Superior temporal gyrus (tissue), 1 donor: ENCODE results near the gene DOCK6.

ENCODE experiments used
- DNase-seq: peaks from one replicate; pipeline ENCODE4 v3.0.0-alpha.2; 2016; ENCODE audit errors: extremely low spot score

Gene DOCK6

DNA sequence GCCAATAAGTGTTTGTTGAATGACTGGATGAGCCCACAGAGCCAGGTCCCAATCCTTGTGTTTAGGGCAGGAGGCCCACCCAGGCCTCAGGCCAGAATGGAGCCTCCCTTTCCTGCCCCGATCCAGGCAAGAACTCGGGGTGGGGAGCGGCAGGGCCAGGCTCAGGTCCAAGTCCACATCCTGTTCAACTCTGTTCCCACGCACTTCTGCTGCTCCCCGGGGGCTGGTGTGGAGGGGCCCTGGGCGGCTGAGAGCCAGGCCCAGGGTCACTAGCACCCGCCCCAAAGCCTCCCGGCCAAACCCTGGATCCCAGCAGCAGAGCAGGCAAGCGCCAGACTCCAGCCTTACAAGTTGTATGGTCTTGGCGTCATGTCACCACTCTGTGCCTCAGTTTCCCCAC, 14.9 kb downstream of the DOCK6 start:
- DNase-seq = no peak

DNA sequence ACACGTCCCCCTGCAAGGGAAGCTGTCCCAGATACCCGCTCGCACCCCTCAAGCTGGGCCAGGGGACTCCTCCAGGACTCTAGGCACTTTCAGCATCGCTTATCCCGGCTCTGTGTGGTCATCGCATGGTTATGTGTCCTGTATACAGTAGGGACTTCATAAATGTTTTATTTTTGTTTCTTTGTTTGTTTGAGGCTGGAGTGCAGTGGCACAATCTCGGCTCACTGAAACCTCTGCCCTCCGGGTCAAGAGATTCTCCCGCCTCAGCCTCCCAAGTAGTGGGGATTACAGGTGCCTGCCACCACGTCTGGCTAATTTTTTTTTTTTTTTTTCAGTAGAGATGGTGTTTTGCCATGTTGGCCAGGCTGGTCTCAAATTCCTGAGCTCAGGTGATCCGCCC, 15.4 kb downstream of the DOCK6 start:
- no peak for DNase-seq

DNA sequence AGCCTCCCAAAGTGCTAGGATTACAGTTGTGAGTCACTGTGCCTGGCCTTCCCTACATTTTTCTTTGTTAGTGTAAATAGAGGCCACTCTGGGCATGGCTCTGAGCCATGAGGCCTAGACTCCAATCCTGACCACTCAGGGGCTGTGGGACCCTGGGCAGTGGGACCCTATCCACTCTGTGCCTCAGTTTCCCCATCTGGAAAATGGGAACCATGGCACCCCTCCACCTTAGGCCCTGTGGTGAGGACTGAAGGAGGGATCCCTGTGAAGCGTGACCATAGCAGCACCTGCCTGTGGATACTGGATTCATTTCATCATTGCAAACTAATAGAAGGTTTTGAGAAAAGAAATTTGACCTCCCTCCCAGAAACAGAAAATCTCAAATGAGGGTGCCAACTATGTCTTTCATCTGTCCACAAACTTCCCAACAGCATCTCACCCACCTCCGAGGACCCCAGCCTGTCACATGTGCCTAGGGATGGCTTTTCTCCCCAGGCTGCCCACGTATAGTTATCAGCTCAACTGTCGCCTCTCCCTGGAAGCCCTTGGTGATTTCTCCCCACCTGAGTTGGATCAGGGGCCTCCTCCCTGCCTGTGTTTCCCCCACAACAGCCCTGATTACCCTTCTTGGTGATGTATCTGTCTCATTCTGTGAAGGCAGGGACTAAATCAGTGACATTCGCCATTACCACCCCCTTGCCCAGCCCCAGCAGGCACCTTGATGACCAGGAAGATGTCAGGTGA, 17.3 kb downstream of the DOCK6 start:
- no peak for DNase-seq

DNA sequence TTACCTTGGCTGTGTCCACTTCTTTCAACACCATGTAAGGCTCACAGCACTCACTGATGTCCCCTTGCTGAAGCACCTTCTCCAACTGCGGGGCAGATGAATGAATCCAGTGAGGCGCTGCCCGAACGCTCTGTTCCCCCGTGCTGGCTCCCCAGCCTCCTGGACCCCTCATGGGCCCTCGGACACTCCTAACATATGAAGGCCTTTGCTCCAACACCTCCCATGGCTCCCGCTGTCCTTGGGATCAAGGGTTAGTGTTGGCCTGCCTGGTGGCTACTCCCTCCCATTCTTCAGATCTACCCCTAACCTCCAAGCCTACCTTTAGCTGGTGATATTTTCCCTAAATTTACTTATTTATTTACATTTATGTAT, 18.5 kb downstream of the DOCK6 start:
- no peak for DNase-seq

DNA sequence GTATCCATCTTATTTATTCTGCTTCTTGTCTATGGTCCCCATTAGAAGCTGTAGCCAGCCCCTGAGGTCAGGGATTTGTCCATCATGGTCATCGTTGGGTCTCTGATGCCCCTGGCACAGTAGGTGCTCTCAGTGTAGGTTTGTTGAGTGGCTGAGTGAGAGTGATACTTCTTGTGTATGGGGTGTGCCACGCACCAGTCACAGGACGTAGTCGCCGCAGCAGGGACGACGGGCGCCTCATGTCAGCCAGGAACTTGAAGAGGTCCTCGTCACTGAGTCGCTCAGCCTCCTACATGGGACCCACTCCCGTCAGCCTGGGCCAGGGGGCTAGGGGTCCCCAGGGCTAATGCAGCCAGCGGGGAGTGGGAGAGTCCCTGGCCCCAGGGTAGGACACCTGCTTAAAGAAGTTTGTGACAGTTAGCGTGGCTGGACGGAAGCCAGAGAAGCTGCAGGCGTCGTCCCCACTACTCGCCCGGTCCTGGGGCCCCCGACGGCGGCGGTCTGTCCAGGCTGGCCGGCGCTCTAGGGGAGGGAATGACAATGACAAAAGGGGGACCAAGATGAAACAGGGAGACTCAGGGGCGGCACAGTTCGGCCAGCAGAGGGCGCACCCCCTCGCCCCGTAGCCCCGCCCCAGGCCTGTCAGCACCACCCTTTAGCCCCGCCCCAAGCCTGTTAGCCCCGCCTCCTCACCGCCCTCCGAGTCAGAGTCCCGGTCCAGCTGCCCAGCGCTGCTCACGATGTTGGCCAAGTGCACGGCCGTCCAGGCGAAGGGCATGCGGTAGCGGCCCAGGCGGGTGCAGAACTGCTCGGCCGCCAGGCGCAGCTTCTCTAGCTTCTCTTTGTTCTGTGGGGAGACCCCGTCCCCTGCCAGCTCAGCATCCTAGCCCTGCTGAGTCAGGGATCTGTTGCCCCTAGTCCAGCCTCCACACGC, 19.2 kb downstream of the DOCK6 start:
- peak; percentile 75 for DNase-seq

DNA sequence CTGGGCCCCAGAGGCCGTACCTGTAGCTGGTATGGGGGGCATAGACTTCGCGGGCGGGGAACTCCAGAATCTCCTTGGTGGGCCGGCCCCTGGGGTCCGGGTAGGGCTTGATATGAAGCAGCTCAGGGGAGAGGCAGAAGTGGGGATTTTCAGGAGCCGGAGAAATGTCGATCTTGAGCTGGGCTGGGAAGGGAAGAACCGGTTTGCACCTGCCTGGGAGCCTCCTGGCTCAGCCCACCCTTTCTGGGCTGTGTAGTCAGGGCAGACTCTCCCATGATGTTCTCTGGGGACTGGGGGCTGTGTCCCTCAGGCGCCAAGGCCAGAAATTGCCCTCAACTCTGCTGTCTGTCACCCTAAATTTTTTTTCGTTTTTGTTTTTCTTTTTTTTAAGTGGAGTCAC, 20.3 kb downstream of the DOCK6 start:
- no peak for DNase-seq

DNA sequence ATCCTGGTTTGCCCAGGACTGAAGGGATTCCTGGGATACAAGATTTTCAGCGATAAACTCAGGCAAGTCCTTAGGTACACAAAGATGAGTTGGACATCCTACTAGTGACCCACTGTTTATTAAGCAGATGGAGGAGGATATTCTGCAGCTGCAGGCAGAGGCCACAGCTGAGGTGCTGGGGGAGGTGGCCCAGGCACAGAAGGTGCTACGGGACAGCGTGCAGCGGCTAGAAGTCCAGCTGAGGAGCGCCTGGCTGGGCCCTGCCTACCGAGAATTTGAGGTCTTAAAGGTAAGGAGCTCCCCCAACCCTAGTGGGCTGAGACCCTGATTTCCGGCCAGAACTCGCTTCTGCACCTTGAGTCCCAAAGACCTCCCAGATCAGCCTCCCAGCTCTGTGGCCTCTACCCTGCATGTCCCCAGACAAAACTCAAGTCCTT, 22.3 kb downstream of the DOCK6 start:
- DNase-seq = no peak

DNA sequence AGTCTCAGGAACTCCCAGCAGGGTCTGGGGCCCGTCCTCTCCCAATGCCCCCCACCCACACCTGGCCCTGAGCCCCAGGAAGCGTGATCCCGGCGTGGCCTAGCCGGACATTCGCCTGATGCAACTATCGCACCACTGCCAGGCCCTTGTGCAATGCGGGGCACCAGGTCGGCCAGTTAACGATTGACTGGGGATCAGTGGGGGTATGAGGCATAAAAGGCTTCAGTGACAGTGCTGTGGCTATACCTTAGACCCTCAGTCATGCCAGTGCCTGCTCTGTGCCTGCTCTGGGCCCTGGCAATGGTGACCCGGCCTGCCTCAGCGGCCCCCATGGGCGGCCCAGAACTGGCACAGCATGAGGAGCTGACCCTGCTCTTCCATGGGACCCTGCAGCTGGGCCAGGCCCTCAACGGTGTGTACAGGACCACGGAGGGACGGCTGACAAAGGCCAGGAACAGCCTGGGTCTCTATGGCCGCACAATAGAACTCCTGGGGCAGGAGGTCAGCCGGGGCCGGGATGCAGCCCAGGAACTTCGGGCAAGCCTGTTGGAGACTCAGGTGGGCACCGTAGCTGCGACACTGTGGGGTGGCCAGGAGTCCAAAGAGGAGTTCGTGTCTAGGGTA, 22.8 kb downstream of the DOCK6 start, which contains the start of gene ANGPTL8:
ANGPTL8 (plus strand) TSS at position 243 of the 624 bp plus-strand sequence; CDS start at position 262, 19 bp downstream.
- no peak for DNase-seq

DNA sequence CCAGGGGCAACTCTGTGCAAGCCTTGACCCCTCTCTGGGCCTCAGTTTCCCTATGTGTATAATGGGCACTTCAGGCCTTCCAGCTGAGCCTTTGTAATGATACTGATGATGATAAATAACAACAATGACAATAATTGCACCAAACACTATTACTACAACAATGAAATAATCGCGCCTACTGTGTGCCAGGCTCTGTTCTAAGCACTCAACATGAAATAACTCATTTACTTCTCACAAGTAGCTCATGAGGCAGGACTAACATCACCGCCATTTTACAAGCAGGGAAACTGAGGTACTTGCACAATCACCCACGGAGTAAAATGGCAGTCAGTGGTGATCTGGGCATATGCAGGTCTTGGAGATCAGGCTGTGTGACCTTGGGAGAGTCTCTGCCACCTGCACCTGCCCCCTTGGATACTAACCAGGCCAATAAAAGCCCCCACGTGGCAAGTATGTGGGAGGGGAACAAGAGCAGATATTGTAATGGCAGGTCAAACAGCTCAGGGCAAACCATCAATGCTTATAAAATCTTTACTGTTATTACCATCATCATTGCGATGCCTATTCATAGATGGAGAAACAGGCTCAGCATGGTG, 23.4 kb downstream of the DOCK6 start:
- DNase-seq = no peak

DNA sequence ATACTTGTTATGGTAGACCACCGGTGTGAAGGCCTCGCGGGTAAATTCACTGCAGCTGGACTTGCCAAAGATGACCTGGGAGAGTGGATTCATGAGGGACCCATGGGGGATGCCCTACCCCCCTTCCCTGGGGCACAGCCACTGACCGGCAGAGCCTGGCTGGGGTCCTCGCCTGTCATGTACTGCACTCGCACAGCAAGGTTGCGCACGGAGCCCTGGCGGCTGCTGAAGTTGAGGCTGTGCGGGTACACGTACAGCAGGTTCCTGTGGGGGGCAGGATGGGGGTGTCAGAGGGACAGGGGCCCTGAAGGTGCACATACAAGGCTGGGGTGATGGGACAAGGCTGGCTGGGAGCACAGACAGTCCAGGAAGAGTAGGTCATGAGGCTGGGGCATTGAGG, 24.3 kb downstream of the DOCK6 start:
- DNase-seq = no peak

DNA sequence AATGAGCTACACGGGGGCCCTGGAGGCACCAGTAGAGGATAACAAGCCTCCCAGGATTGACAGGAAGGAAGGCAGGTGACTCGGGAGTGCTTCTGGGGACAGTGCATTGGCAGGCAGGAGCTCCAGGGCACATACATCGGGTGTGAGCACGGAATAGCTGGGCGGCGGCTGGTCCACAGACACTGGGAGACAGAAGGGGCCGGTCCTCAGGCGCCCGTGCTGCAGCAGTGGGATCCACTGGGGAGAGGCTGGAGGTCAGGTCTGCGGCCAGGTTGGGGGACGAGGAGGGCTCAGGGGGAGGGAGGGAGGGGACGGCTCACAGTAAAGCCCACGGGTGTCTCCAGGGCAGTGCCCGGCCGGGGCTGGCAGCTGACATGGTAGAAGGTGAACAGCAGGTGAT, 25.0 kb downstream of the DOCK6 start:
- DNase-seq = no peak

DNA sequence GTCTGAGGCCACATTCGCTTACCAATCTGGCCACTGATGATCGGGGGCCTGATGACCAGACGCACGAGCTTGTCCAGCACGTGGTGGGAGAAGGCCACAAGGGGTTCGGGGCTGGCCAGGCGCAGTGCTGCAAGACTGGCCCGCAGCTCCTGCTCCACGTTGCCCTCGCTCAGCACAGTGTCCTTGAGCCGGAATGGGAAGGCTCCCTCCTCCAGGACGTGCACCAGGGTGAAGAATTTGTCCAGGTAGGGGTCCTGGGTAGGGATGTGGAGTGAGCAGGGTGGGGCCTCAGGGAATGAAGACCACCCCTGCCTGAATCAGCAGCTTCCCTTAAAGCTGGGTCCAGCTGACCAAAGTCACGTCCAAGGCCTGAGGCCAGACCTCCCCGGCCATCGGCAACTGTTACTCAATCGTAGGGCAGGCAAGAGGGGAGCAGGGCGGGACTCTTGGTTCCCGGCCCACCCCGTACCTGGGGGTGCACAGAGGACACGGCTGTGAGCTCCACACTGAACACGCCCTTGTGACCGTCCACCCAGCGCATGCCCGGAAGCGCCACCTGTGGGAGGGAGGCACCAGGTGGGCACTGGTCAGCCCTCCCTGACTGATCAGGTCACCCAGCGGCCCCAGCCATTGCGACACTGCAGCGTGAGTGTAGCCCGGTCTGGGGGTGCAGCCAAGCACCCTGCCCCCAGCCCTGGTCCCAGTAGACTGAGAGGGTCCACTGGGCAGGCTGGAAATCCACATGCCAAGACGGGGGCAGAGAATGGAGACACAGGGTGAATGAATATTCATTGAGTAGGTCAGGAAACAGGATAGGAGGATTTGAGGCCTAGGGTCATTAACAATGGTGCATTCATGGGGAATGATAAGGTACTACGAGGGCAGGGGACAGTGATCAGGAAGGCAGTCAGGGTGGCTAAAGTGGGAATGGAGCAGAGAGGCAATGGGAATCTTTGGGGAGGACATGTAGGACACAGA, 25.7 kb downstream of the DOCK6 start:
- DNase-seq = no peak

DNA sequence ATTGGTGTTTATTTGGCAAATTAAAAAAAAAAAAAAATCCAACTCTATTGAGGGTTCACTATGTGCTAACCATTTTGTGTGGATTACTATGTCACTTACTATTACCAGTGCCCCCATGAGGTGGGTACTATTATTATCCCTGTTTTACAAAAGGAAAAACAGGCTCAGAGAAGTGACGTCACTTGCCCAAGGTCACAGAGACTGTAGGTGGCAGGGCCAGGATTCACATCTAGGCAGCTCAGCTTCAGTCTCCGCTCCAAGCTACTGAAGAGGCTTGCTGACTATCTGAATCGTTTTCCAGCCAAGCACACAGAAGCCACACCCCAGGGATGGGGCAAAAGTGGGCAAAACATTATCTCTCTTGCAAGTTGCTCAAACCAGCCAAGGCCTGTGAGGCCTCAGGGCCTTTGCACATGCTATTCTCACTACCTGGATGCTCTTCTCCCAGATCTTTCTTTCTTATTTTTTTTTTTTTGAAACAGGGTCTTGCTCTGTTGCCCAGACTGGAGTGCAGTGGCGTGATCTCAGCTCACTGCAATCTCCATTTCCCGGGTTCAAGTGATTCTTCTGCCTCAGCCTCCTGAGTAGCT, 27.7 kb downstream of the DOCK6 start:
- DNase-seq = no peak

DNA sequence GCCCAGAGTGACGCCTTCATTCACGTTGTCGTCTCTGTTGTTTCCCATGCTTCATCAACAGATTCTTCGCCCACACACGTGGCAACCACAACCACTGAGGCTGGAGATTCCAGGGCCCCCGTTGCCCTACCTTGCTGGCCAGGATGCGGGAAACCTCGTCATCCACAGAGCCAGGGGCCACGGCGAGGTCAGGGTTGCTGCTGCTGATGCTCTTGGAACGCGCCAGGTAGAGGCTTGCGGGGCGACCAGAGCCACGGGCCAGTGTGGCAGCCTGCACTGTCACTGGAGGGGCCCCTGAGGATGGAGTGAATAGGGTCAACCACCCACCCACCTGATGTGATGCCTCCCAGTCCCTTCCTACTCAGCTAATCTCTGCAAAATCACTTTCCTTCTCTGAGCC, 29.3 kb downstream of the DOCK6 start:
- no peak for DNase-seq

DNA sequence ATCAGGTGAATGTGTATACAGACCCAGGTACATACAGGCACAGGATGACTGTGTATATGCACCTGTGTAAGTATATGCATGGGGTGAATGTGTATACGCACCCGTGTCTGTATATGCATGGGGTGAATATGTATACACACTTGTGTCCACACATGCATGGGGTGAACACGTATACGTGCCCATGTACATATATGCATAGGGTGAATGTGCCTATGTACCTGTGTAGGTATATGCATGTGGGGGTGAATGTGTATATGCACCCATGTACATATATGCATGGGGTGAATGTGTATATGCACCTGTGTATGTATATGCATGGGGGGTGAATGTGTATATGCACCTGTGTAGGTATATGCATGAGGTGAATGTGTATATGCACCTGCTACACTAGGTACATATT, 29.8 kb downstream of the DOCK6 start:
- DNase-seq = no peak

DNA sequence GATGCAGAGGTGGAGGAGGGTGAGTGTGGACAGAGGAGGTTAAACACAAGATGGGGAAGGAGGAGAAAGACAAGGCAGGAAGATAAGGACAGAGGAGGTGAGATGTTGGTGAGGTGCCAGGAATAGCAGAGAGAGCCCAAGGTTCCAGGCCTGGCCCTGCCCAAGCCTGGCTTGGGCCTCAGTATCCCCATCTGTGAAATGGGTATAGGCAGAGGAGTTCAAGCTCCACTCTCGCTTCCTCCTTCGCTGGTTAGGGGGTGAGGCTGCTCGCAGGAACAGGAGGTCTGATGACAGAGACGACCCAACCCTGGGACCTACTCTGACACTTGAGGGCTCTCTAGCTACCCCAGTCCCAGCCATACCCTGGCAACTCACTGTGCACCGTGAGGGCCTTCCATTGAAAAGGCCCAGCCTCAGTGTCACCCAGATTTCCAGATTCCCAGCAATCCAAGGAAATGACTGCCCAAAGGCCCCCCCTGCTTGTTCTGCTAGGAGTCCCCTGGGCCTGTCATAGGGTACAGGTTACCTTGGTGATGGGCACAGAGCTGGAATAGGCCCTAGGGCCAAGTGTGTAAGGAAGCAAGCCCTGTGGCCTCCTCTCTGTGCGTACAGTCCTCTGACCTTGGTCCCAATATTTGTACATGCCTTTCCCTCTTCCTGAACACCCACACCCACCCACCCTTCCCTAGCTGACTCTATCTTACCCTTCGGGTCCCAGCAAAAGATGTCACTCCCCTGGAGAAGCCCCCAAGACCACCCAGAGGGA, 31.5 kb downstream of the DOCK6 start:
- no peak for DNase-seq

DNA sequence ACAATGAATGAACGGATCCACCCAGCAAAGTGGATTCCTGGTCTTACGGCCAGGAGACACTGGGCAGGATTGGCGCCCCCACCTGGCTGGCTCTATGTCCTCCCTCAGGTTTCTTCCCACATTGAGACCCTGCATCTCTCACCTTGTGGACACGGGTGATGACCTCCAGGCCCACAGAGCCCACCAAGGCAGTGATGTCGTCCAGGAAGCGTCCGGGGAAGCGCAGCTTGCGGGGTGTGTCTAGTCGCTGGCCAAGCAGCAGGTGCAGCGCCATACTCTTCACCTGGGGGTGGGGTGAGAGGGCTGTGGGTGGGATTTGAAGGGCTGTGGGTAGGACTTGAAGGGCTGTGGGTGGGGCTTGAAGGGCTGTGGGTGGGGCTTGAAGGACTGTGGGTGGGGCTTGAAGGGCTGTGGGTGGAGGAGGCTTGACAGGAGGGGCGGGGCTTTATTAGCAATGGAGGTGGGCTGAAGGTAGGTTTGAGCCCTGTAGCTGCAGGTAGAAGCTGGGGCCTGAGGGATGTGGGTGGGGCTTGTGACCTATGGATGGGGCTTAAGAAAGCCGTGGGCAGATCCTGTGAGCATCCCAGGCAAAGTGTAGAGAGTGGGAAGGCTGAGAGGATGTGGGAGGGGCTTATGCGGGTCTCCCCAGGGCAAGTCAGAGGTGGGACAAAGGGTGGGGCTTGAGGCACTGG, 35.0 kb downstream of the DOCK6 start:
- no peak for DNase-seq

DNA sequence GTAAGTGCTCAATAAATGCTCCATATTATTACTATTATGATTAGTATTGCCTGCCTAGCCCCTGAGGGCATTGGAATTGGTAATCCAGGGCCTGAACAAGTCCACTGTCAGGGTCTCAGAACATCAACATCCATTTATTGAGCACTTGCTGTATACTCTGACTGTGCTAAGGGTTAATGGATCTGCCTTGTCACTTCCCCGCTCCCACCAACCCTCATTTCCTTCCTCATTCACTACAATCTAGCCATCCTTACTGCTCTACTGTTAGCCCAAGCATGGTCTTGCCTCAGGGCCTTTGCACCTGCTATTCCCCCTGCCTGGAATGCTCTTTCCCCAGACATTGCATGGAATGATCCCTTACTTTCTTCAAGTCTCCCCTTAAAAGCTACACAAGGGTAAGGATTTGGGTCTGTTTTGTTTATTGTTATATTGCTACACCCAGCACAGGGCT, 35.6 kb downstream of the DOCK6 start:
- no peak for DNase-seq

DNA sequence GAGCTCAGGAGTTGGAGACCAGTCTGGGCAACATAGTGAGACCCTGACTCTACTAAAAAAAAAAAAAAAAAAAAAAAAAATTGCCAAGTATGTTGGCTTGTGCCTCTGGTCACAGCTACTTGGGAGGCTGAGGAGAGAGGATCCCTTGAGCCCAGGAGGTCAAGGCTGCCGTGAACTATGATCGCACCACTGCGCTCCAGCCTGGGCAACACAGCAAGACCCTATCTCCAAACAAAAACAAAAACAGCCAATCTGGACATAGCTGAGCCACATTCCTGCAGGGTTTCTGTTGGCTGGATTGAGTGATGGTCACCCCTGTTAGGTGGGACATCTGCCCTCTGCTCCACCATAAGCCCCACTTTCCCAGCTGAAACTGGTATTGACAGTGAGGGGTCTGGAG, 36.5 kb downstream of the DOCK6 start:
- no peak for DNase-seq
